Activated naive CD8-positive, alpha-beta T cell (primary cell): ENCODE measurements around the gene GIMAP8.
"Not testable (repeated sequence)": the region's sequence is repeated elsewhere in the genome, so short reads cannot be mapped to it uniquely, and the experiment has no call there.

Experiments
- H3K27ac Mint-ChIP-seq: one replicate; pipeline ENCODE4 v1.8.0; 2021; ENCODE audit warnings: mixed read lengths
- H3K27me3 Mint-ChIP-seq: one replicate; pipeline ENCODE4 v1.8.0; 2021; ENCODE audit warnings: mixed read lengths
- H3K36me3 Mint-ChIP-seq: one replicate; pipeline ENCODE4 v1.8.0; 2021; ENCODE audit warnings: mixed read lengths
- H3K4me1 Mint-ChIP-seq: one replicate; pipeline ENCODE4 v1.8.0; 2021; ENCODE audit warnings: low read depth, mixed read lengths
- H3K4me3 Mint-ChIP-seq: one replicate; pipeline ENCODE4 v1.8.0; 2021; ENCODE audit warnings: mild to moderate bottlenecking, mixed read lengths
- H3K9me3 Mint-ChIP-seq: one replicate; pipeline ENCODE4 v1.8.0; 2021; ENCODE audit warnings: low read depth, mixed read lengths

GIMAP8 gene

GRCh38 chr7:150461520-150461919 lies 11.1 kb downstream of the GIMAP8 start:
- Mint-ChIP-seq H3K4me1 (peaks cover 72% of the 10 kb centered on the region), H3K9me3 (peaks cover 34% of the 10 kb centered on the region), H3K27ac (peak overlapping the region; percentile 42), H3K27me3 (no peaks in the 10 kb centered on the region), H3K36me3 (peaks cover 54% of the 10 kb centered on the region), H3K4me3 (no peak overlapping the region)

DNA sequence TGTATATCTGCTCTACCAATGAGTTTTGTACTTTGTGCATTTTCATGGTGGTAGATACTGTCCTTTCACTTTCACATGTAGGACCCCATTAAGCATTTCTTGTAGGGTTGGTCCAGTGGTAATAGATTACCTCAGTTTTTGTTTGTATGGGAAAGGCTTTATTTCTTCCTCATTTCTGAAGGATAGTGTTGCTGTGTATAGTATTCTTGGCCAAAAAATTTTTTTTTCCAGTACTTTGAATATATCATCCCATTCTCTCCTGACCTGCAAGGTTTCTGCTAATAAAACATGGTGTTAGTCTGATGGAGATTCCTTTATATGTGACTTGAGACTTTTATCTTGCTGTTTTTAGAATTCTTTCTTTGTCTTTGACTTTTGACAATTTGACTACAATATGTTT lies 12.0 kb downstream of the GIMAP8 start:
- Mint-ChIP-seq H3K4me3 (no peak overlapping the region), H3K4me1 (peaks cover 71% of the 10 kb centered on the region), H3K36me3 (peaks cover 55% of the 10 kb centered on the region), H3K27ac (no peak overlapping the region), H3K9me3 (peaks cover 34% of the 10 kb centered on the region), H3K27me3 (no peaks in the 10 kb centered on the region)

- H3K27ac Mint-ChIP-seq = peak overlapping the region; percentile 82
Measured at GRCh38 chr7:150463461-150463860, 13.0 kb downstream of the GIMAP8 start.

DNA sequence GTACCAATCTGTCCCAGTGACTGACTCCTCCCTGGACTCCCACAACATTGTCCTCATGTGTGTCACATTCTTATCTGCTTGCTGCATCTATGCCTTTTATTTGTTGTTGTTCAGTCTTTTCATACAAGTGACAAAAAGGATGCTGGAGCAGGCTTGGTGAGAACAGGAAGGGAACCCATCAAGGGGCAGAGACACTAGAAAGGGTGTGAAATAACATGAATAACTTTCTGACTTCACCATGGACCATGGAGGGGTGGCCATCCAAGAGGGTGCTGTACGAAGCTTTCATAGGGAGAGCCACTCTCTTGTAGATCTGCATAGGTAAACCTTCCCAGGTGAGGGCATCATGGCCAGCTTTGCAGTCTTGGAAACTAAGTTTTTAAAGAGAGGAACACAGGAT lies 14.5 kb downstream of the GIMAP8 start:
- Mint-ChIP-seq H3K9me3 (peaks cover 31% of the 10 kb centered on the region), H3K4me3 (peak overlapping the region; percentile 35), H3K36me3 (peaks cover 48% of the 10 kb centered on the region), H3K27me3 (no peaks in the 10 kb centered on the region), H3K27ac (peak overlapping the region; percentile 70), H3K4me1 (peaks cover 82% of the 10 kb centered on the region)

More at GRCh38 chr7:150463461-150463860, 13.0 kb downstream of the GIMAP8 start:
- peaks cover 73% of the 10 kb centered on the region for H3K4me1 Mint-ChIP-seq
- H3K36me3 Mint-ChIP-seq = peaks cover 54% of the 10 kb centered on the region
- no peaks in the 10 kb centered on the region for H3K27me3 Mint-ChIP-seq
- peaks cover 31% of the 10 kb centered on the region for H3K9me3 Mint-ChIP-seq
- peak overlapping the region; percentile 30 for H3K4me3 Mint-ChIP-seq

- peaks cover 45% of the 10 kb centered on the region for H3K36me3 Mint-ChIP-seq
- no peak overlapping the region for H3K4me3 Mint-ChIP-seq
- H3K4me1 Mint-ChIP-seq = peaks cover 82% of the 10 kb centered on the region
- H3K9me3 Mint-ChIP-seq = peaks cover 29% of the 10 kb centered on the region
- no peaks in the 10 kb centered on the region for H3K27me3 Mint-ChIP-seq
- peak overlapping the region; percentile 70 for H3K27ac Mint-ChIP-seq
Measured at GRCh38 chr7:150465414-150465813, 15.0 kb downstream of the GIMAP8 start.

DNA sequence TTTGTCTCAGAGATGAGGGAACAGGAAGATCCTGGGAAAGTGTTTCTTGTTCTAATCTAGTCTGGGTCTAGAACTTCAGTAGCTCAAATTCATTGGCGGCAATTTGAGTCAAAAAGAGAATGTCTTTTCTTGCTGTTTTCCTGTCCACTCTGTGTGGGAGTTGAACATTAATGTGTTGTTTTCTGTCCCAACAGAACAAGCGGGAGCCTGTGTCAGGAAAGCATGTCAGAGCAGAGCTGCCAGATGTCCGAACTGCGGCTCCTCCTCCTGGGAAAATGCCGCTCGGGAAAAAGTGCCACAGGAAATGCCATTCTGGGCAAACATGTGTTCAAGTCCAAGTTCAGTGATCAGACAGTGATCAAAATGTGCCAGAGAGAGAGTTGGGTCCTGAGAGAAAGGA lies 16.0 kb downstream of the GIMAP8 start:
- H3K4me1 Mint-ChIP-seq = peaks cover 83% of the 10 kb centered on the region
- H3K4me3 Mint-ChIP-seq = no peak overlapping the region
- no peaks in the 10 kb centered on the region for H3K27me3 Mint-ChIP-seq
- peaks cover 20% of the 10 kb centered on the region for H3K9me3 Mint-ChIP-seq
- H3K27ac Mint-ChIP-seq = peak overlapping the region; percentile 91
- peaks cover 37% of the 10 kb centered on the region for H3K36me3 Mint-ChIP-seq

DNA sequence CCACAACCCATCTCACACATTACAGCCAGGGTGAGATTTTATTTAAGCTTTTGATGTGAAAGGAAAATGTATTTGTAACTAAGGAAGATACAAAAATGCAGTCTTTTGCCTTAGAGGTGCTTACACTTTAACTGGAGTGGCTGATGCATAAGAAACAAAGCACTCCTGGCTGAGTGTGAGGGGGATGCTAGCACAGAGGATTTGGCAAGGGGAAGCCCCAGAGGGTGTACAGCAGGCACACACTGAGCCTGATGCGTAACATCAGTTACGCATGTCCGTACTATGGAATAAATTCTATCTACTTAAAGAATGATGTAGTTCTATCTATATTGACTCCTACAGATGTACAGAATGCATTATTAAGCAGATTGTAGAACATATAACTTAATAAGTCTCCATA lies 17.8 kb downstream of the GIMAP8 start:
- Mint-ChIP-seq H3K9me3 (peaks cover 4% of the 10 kb centered on the region), H3K4me1 (peaks cover 88% of the 10 kb centered on the region)

DNA sequence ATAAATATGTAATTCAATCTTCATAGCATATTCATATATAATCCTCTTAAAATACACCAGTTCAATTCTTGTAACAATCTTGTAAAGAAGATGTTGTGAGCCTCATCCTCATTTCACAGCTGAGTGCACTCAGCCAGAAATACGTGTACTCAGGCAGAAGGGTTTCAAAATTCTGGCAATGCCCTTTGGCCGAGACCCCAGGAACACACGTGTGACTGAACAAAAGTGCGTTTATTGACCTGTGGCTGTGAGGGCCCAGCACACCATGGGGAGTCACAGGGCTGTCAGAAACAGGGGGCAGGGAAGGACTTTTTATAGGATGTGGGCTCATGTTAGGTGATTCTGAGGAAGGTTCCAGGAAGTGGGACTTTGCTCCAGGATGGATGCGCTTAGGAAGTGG lies 21.5 kb downstream of the GIMAP8 start:
- H3K4me3 Mint-ChIP-seq = no peak overlapping the region
- peak overlapping the region; percentile 87 for H3K27ac Mint-ChIP-seq
- peaks cover 84% of the 10 kb centered on the region for H3K4me1 Mint-ChIP-seq
- peaks cover 42% of the 10 kb centered on the region for H3K36me3 Mint-ChIP-seq
- H3K27me3 Mint-ChIP-seq = no peaks in the 10 kb centered on the region
- no peaks in the 10 kb centered on the region for H3K9me3 Mint-ChIP-seq

More for the DNA sequence above, 17.8 kb downstream of the GIMAP8 start:
- H3K27me3 Mint-ChIP-seq = no peaks in the 10 kb centered on the region
- H3K27ac Mint-ChIP-seq = peak overlapping the region; percentile 91
- peaks cover 26% of the 10 kb centered on the region for H3K36me3 Mint-ChIP-seq
- H3K4me3 Mint-ChIP-seq = peak overlapping the region; percentile 42

GRCh38 chr7:150473902-150474301 lies 23.5 kb downstream of the GIMAP8 start:
- peaks cover 36% of the 10 kb centered on the region for H3K36me3 Mint-ChIP-seq
- peak overlapping the region; percentile 86 for H3K27ac Mint-ChIP-seq
- H3K4me3 Mint-ChIP-seq = no peak overlapping the region
- H3K4me1 Mint-ChIP-seq = peaks cover 85% of the 10 kb centered on the region
- H3K9me3 Mint-ChIP-seq = no peaks in the 10 kb centered on the region
- H3K27me3 Mint-ChIP-seq = no peaks in the 10 kb centered on the region

DNA sequence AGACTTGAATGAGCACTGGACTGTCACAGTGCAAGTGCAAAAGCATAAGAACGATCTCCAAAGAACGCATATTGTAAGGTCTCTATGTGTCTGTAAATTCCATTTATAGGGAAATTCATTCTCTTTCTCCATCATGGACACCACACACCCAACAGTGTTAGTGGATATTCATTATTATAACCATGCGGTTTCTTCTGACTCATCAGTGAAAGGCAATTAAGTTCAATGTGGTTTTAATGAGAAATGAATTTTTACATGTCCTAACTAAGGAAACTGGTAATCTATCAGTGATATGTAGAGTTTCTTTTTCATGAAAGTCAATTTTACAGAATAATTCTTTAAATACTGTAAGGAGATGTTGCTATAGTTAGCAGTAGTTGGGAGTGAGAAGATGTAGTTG lies 25.9 kb downstream of the GIMAP8 start:
- peak overlapping the region; percentile 72 for H3K4me3 Mint-ChIP-seq
- peaks cover 35% of the 10 kb centered on the region for H3K36me3 Mint-ChIP-seq
- H3K27ac Mint-ChIP-seq = peak overlapping the region; percentile 100
- no peaks in the 10 kb centered on the region for H3K27me3 Mint-ChIP-seq
- peaks cover 86% of the 10 kb centered on the region for H3K4me1 Mint-ChIP-seq
- no peaks in the 10 kb centered on the region for H3K9me3 Mint-ChIP-seq

- no peaks in the 10 kb centered on the region for H3K27me3 Mint-ChIP-seq
- peak overlapping the region; percentile 72 for H3K4me3 Mint-ChIP-seq
- H3K36me3 Mint-ChIP-seq = peaks cover 32% of the 10 kb centered on the region
- H3K27ac Mint-ChIP-seq = peak overlapping the region; percentile 100
- H3K9me3 Mint-ChIP-seq = no peaks in the 10 kb centered on the region
- peaks cover 89% of the 10 kb centered on the region for H3K4me1 Mint-ChIP-seq
Measured at GRCh38 chr7:150476819-150477631, 26.6 kb downstream of the GIMAP8 start.

- Mint-ChIP-seq H3K36me3 (peaks cover 22% of the 10 kb centered on the region), H3K4me3 (peak overlapping the region; percentile 64), H3K27ac (peak overlapping the region; percentile 100), H3K9me3 (no peaks in the 10 kb centered on the region), H3K4me1 (peaks cover 94% of the 10 kb centered on the region), H3K27me3 (no peaks in the 10 kb centered on the region)
Measured at GRCh38 chr7:150479023-150479716, 28.7 kb downstream of the GIMAP8 start.

DNA sequence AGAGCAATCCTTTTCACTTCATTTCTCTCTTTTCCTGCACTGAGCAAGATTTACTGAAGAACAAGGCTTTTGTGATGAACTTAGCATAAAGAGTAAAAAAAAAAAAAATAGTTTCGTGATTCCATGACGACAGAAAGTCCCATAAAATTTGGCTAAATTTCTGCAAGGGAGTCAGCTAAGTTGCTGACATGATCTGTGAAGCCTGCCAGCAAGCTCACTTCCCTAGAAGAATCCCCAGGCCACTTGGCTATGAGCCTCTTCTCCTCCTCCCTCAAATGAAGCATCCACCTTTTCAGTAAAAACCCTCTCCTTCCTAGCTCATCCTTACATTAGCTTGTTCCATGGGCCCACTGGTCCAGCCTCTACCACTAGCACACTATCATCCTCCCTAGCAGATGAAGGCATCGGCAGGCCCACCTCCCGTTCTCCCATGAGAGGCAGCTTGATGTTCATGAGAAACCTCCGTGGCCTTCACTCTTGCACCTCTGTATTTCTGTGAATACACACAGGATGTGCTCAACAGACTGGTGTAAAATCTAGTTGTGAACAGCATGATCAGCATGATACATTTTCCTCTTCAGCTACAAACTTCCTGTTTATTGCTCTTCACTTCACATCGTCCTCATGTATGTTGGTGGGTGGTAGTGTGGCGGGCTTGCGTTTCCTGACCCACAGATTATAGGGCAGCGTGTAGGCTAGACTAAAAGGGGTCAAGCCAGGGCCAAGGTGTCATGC lies 30.9 kb downstream of the GIMAP8 start:
- peak overlapping the region; percentile 100 for H3K27ac Mint-ChIP-seq
- no peaks in the 10 kb centered on the region for H3K27me3 Mint-ChIP-seq
- H3K36me3 Mint-ChIP-seq = peaks cover 6% of the 10 kb centered on the region
- H3K4me3 Mint-ChIP-seq = peak overlapping the region; percentile 84
- H3K9me3 Mint-ChIP-seq = no peaks in the 10 kb centered on the region
- H3K4me1 Mint-ChIP-seq = peaks cover 93% of the 10 kb centered on the region

DNA sequence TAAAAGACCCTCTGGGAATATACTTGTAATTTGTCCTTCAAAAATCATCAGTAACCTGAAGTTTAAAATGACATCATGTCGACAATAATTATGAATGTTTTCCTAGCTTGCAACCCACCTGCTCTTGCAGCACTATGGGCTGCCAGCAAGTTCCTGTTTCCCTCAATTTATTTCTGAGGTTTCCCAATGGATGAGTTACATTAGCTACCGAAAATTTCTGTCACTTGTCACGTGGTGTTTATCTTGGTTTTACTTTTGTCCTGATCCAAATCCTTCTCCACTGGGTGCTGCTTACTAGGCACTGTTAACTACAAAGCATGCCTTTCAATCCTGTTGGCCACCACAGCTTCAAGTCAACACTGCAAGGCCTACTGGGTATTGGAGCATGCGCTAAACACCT lies 31.5 kb downstream of the GIMAP8 start:
- Mint-ChIP-seq H3K9me3 (no peaks in the 10 kb centered on the region), H3K27ac (peak overlapping the region; percentile 100), H3K36me3 (peaks cover 4% of the 10 kb centered on the region), H3K4me3 (peak overlapping the region; percentile 84), H3K27me3 (no peaks in the 10 kb centered on the region), H3K4me1 (peaks cover 92% of the 10 kb centered on the region)

DNA sequence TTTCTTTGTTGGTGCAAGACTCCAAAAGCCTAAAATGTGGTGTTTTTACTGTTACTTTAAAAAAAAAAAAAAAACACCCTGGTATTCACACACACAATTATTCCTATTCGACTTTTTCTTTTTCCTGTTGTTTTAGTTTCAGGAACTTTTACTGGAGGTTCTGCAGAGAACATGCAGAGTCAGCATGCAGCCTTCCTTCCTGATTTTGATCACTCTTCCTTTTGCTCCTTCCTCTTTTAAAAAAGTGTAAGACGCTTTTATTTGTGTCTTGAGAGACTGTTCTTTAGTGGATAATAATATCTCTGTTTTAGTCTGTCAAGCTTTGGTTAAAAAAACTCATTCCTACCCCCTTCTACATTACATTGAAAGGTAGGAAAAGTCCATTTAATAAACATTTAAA lies 33.1 kb downstream of the GIMAP8 start:
- H3K27me3 Mint-ChIP-seq, H3K9me3 Mint-ChIP-seq, H3K36me3 Mint-ChIP-seq: not testable (repeated sequence)
- Mint-ChIP-seq H3K4me3 (peak overlapping the region; percentile 73), H3K27ac (peak overlapping the region; percentile 100), H3K4me1 (peaks cover 91% of the 10 kb centered on the region)
